Measurements from ENCODE around the gene MSANTD3.

MSANTD3 gene

GRCh38 chr9:100397529-100398266 lies 29.2 kb upstream of the MSANTD3 start:
- TF ChIP-seq CTCF (IDR thresholded peaks at IDR 0.05; ENCODE audit: control insufficient read depth, extremely low read depth, insufficient read depth), result no peak
- no peak overlapping the region for H3K4me3 ChIP-seq (ENCODE audit: low read depth, low read length)
- DNase-seq (ENCODE audit: low read depth), result no peak

- TF ChIP-seq CTCF (IDR thresholded peaks at IDR 0.05; ENCODE audit: control insufficient read depth, extremely low read depth, insufficient read depth), result no peak
- DNase-seq (ENCODE audit: low read depth), result no peak
Observed at GRCh38 chr9:100401042-100401441, 25.9 kb upstream of the MSANTD3 start.

GRCh38 chr9:100406962-100407361 lies 20.0 kb upstream of the MSANTD3 start:
- no peak overlapping the region for H3K4me3 ChIP-seq (ENCODE audit: low read depth, low read length)
- no peak for TF ChIP-seq CTCF (IDR thresholded peaks at IDR 0.05; ENCODE audit: control insufficient read depth, extremely low read depth, insufficient read depth)
- DNase-seq (ENCODE audit: low read depth), result no peak

More at GRCh38 chr9:100401042-100401441, 25.9 kb upstream of the MSANTD3 start:
- H3K4me3 ChIP-seq (ENCODE audit: low read depth, low read length), result no peak overlapping the region

DNA sequence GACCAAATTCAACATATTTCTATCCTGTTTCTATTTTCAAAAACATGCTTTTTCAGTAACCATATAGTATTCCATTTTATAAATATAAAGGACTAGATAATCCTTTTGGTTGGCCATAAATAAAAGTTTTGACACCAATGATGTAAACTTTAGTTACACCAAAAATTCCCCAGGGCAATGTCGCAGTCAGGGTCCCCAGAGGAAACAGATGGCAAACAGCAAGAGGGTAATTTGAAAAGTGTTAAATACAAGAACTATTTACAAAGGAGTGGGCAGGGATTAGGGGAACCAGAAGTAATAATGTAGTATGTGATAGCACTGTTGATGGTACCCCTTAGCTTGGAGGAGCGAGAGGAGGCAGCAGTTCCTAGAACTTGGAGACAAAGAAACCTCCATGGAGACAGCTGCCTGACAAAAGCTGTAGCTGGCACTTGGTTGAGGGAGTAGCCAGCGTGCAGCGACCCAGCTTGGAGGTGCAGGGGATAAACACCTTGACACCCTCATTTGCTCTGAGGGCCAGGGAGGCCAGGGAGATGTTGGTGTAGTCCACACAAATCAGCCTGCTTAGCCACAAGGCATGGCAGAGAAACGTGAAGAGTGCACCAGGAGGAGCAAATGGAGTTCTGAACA lies 18.3 kb upstream of the MSANTD3 start:
- H3K4me3 ChIP-seq (ENCODE audit: low read depth, low read length), result no peak overlapping the region
- DNase-seq (ENCODE audit: low read depth), result no peak
- TF ChIP-seq CTCF (IDR thresholded peaks at IDR 0.05; ENCODE audit: control insufficient read depth, extremely low read depth, insufficient read depth), result no peak

- DNase-seq (ENCODE audit: low read depth), result no peak
- no peak for TF ChIP-seq CTCF (IDR thresholded peaks at IDR 0.05; ENCODE audit: control insufficient read depth, extremely low read depth, insufficient read depth)
- no peak overlapping the region for H3K4me3 ChIP-seq (ENCODE audit: low read depth, low read length)
Observed at GRCh38 chr9:100409176-100409556, 17.8 kb upstream of the MSANTD3 start.

- no peak for TF ChIP-seq CTCF (IDR thresholded peaks at IDR 0.05; ENCODE audit: control insufficient read depth, extremely low read depth, insufficient read depth)
- H3K4me3 ChIP-seq (ENCODE audit: low read depth, low read length), result peak overlapping the region; percentile 50
- DNase-seq (ENCODE audit: low read depth), result peak; percentile 57
Observed at GRCh38 chr9:100411472-100412283, 15.3 kb upstream of the MSANTD3 start.

Data from LNCaP clone FGC (cell line).